Measurements from ENCODE around the gene TRAK2.

GRCh38 chr2:201378496-201379397, 72.5 kb downstream of the TRAK2 start:
- no peak for TF ChIP-seq RAD21 (CRISPR knock-in tag; conservative IDR thresholded peaks at IDR 0.05 in 1 of 2, IDR thresholded peaks at IDR 0.05 in 1 of 2)
- TF ChIP-seq TAF1 (IDR thresholded peaks at IDR 0.05; ENCODE audit: control insufficient read depth, extremely low read depth, insufficient read depth, low read length, severe bottlenecking): no peak
- no peak for TF ChIP-seq SMAD1 (IDR thresholded peaks at IDR 0.05; ENCODE audit: low read depth, low read length, partially characterized antibody)
- no peak for TF ChIP-seq NCOA2 (IDR thresholded peaks at IDR 0.05; ENCODE audit: partially characterized antibody in 2 of 2)
- TF ChIP-seq CBX3 (IDR thresholded peaks at IDR 0.05; ENCODE audit: borderline replicate concordance in 1 of 2, low read length in 2 of 2): no peak
- no peak for TF ChIP-seq E2F1 (CRISPR knock-in tag; IDR thresholded peaks at IDR 0.05)
- no peak for TF ChIP-seq TAL1 (IDR thresholded peaks at IDR 0.05)
- no peak for TF ChIP-seq POLR2AphosphoS5 (IDR thresholded peaks at IDR 0.05; ENCODE audit: control insufficient read depth, insufficient read depth, low read depth, low read length)
- no peak for TF ChIP-seq NCOA1 (IDR thresholded peaks at IDR 0.05; ENCODE audit: low read depth)
- TF ChIP-seq RBM39 (optimal IDR thresholded peaks at IDR 0.05; ENCODE audit: low read depth, low read length): no peak
- no peak for TF ChIP-seq ZNF24 (IDR thresholded peaks at IDR 0.05)
- no peak for TF ChIP-seq POLR2A (conservative IDR thresholded peaks at IDR 0.05)
- no peak for TF ChIP-seq SMARCC2 (IDR thresholded peaks at IDR 0.05; ENCODE audit: low read depth)

All from K562 (cell line).